Measurements from ENCODE around the gene USP10. TPM values are rescaled to one million over a fixed set of nuclear protein-coding genes. Genes with fewer than 3 reads are reported as not detected.

Gene USP10, protein sequence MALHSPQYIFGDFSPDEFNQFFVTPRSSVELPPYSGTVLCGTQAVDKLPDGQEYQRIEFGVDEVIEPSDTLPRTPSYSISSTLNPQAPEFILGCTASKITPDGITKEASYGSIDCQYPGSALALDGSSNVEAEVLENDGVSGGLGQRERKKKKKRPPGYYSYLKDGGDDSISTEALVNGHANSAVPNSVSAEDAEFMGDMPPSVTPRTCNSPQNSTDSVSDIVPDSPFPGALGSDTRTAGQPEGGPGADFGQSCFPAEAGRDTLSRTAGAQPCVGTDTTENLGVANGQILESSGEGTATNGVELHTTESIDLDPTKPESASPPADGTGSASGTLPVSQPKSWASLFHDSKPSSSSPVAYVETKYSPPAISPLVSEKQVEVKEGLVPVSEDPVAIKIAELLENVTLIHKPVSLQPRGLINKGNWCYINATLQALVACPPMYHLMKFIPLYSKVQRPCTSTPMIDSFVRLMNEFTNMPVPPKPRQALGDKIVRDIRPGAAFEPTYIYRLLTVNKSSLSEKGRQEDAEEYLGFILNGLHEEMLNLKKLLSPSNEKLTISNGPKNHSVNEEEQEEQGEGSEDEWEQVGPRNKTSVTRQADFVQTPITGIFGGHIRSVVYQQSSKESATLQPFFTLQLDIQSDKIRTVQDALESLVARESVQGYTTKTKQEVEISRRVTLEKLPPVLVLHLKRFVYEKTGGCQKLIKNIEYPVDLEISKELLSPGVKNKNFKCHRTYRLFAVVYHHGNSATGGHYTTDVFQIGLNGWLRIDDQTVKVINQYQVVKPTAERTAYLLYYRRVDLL
- total RNA-seq, result 100 to 1,000 TPM; 103 to 117 TPM

GRCh38 chr16:84699712-84700445 lies at the start of gene USP10:
USP10 (plus strand) TSS chr16:84700000; CDS start chr16:84700091, 91 bp downstream.
- Mint-ChIP-seq H3K4me1 (ENCODE audit: low read depth) (peaks cover 39% of the 10 kb centered on the region), H3K4me3 (peak within 1 kb of the TSS; percentile 92 to 99), H3K9me3 (no peaks in the 10 kb centered on the region), H3K36me3 (ENCODE audit: insufficient read depth in 2 of 2) (peaks cover 2% of the 10 kb centered on the region in 2 donors), H3K27me3 (ENCODE audit: low read depth) (no peaks in the 10 kb centered on the region), H3K27ac (peak within 1 kb of the TSS; percentile 100)
- ATAC-seq (replicated peaks in 1 of 2), result peak; percentile 84 to 89
- peak; percentile 88 to 91 for DNase-seq

DNA sequence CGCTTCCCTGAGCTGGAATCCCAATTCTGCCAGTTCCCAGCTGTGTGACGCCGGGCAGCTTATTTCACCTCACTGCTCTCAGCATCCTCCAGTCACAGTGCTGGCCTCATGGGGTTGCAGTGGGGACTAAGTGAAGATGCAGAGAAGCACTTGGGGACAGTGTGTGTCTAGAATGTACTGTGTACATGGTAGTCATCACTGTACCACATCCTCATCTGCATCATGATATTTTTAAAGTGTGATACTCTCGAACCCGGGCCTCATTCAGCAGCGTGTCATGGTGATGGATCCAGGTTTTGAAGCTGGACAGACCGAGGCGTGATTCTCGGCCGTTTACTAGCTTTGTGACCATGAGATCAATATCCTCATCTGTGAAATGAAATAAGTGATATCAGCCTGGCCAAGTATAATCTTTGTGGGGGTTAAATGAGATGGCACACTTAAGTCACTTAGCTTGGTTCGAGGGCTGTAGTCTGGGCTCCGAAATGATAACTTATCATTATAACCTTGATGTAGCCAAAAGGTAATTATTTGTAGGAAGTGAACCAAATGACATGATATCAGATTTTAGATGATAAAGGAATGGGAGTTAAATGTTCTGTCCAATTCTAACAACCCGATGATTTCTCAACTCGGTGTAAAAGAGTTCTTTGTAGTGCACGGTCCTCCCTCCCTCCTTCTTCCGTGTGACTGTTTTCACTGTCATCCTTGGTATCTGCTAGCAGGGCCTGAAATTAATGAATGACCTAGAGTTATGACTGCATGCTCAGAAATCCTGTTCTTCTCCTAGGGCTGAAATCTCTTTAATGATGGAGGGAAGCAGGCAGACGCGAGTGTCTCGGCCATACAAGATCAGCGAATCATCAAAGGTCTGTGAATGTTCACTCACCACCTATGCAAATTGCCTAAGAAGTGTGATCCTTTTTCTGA lies 49.5 kb upstream of the USP10 start:
- Mint-ChIP-seq H3K36me3 (ENCODE audit: insufficient read depth in 2 of 2) (peaks cover 9 to 10% of the 10 kb centered on the region in 2 donors), H3K27me3 (ENCODE audit: low read depth) (peaks cover 6% of the 10 kb centered on the region), H3K9me3 (no peaks in the 10 kb centered on the region), H3K4me1 (ENCODE audit: low read depth) (peaks cover 42% of the 10 kb centered on the region), H3K4me3 (peak overlapping the region; percentile 66 to 86), H3K27ac (peak overlapping the region; percentile 75)
- ATAC-seq (replicated peaks in 1 of 2) (no peak), DNase-seq (no peak)

DNA sequence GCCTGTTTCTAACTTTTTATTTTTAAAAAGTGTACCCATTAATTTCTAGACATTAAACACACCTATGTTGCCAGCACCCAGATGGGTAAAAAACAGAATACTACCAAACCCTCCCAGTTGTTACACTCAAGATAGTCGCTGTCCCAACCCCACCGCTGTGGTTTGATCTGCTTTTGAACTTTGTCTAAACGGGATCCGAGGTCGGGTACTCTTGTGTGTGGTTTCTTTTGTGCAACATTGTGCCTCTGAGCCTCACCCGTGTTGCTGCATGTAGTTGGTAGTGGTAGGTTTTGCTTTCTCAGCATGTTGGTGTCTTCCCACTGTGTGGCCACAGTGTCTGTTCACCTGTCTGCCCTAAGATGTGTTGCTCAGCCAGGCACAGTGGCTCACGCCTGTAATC lies 47.2 kb upstream of the USP10 start:
- Mint-ChIP-seq H3K36me3 (ENCODE audit: insufficient read depth in 2 of 2) (peaks cover 9 to 15% of the 10 kb centered on the region in 2 donors), H3K4me1 (ENCODE audit: low read depth) (peaks cover 59% of the 10 kb centered on the region), H3K4me3 (peak overlapping the region in 1 of 2 donors; percentile 5), H3K27ac (peak overlapping the region; percentile 43), H3K9me3 (no peaks in the 10 kb centered on the region), H3K27me3 (ENCODE audit: low read depth) (no peaks in the 10 kb centered on the region)
- no peak for ATAC-seq (replicated peaks in 1 of 2)
- DNase-seq, result peak in 1 of 2 donors; percentile 21

GRCh38 chr16:84654238-84654637 lies 45.6 kb upstream of the USP10 start:
- H3K36me3 Mint-ChIP-seq (ENCODE audit: insufficient read depth in 2 of 2), result peaks cover 7 to 20% of the 10 kb centered on the region in 2 donors
- H3K27ac Mint-ChIP-seq, result peak overlapping the region; percentile 41
- DNase-seq (no peak), ATAC-seq (replicated peaks in 1 of 2) (no peak)
- no peaks in the 10 kb centered on the region for H3K9me3 Mint-ChIP-seq
- no peaks in the 10 kb centered on the region for H3K27me3 Mint-ChIP-seq (ENCODE audit: low read depth)
- H3K4me1 Mint-ChIP-seq (ENCODE audit: low read depth), result peaks cover 61% of the 10 kb centered on the region
- H3K4me3 Mint-ChIP-seq, result no peak overlapping the region

DNA sequence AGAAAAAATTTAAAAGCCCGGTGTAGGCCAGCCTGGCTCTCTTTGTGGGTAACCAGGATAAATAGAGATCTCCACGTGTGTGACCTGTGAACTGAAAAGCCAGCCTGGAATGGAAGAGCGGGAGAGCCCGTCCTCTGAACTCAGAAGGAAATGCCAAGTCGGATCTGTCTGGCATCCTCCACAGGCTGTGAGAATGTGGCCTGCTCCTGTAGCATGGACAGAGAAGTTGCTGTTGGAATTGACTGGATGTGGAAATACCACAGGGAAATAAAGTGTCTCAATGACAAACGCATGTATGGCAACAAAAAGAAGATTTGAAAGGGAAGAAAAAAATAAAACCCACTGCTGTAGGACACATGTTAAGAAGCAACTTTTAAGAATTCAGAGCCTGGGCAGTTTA lies 44.8 kb upstream of the USP10 start:
- H3K4me3 Mint-ChIP-seq, result no peak overlapping the region
- peak overlapping the region; percentile 25 for H3K27ac Mint-ChIP-seq
- peaks cover 62% of the 10 kb centered on the region for H3K4me1 Mint-ChIP-seq (ENCODE audit: low read depth)
- H3K9me3 Mint-ChIP-seq, result no peaks in the 10 kb centered on the region
- H3K27me3 Mint-ChIP-seq (ENCODE audit: low read depth), result no peaks in the 10 kb centered on the region
- ATAC-seq (replicated peaks in 1 of 2) (no peak), DNase-seq (no peak)
- H3K36me3 Mint-ChIP-seq (ENCODE audit: insufficient read depth in 2 of 2), result peaks cover 7 to 20% of the 10 kb centered on the region in 2 donors

GRCh38 chr16:84656649-84657048 lies 43.2 kb upstream of the USP10 start:
- Mint-ChIP-seq H3K4me1 (ENCODE audit: low read depth) (peaks cover 46% of the 10 kb centered on the region), H3K27me3 (ENCODE audit: low read depth) (no peaks in the 10 kb centered on the region), H3K27ac (peak overlapping the region; percentile 73), H3K4me3 (no peak overlapping the region), H3K9me3 (no peaks in the 10 kb centered on the region), H3K36me3 (ENCODE audit: insufficient read depth in 2 of 2) (peaks cover 1 to 14% of the 10 kb centered on the region in 2 donors)
- ATAC-seq (replicated peaks in 1 of 2), result no peak
- no peak for DNase-seq

DNA sequence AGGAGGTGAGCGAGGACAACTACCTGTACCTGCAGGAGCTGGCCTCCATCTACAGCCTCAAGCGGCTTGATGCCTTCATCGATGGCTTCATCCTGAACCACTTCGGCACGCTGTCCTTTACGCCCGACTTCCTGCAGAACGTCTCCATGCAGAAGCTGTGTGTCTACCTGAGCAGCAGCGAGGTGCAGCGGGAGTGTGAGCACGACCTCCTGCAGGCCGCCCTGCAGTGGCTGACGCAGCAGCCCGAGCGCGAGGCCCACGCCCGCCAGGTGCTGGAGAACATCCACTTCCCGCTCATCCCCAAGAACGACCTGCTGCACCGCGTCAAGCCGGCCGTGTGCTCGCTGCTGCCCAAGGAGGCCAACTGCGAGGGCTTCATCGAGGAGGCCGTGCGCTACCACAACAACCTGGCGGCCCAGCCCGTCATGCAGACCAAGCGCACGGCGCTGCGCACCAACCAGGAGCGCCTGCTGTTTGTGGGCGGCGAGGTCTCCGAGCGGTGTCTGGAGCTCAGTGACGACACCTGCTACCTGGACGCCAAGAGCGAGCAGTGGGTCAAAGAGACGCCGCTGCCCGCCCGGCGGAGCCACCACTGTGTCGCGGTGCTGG lies 42.5 kb upstream of the USP10 start:
- H3K4me3 Mint-ChIP-seq, result no peak overlapping the region
- no peaks in the 10 kb centered on the region for H3K9me3 Mint-ChIP-seq
- H3K27ac Mint-ChIP-seq, result no peak overlapping the region
- peaks cover 39% of the 10 kb centered on the region for H3K4me1 Mint-ChIP-seq (ENCODE audit: low read depth)
- DNase-seq (no peak), ATAC-seq (replicated peaks in 1 of 2) (no peak)
- peaks cover 1 to 17% of the 10 kb centered on the region in 2 donors for H3K36me3 Mint-ChIP-seq (ENCODE audit: insufficient read depth in 2 of 2)
- H3K27me3 Mint-ChIP-seq (ENCODE audit: low read depth), result no peaks in the 10 kb centered on the region

DNA sequence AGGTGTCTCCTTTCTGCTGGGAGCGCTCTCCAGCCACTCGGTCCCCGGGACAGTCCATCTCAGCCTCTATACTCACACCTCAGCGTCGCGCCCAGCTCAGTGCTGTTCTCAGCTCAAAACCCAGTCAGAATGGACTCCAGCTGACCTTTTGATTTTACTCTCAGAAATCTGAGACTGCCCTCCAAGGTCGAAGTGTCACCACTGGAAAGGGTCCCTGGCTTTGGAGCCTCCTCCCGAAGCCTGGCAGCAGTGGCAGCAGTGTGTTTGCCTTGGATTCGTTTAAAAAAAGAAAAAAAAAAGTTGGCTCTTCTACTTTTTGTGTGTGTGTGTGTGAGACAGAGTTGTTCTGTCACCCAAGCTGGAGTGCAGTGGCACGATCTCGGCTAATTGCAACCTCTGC lies 41.1 kb upstream of the USP10 start:
- H3K36me3 Mint-ChIP-seq (ENCODE audit: insufficient read depth in 2 of 2), result peaks cover 1 to 14% of the 10 kb centered on the region in 2 donors
- no peaks in the 10 kb centered on the region for H3K9me3 Mint-ChIP-seq
- no peaks in the 10 kb centered on the region for H3K27me3 Mint-ChIP-seq (ENCODE audit: low read depth)
- no peak overlapping the region for H3K4me3 Mint-ChIP-seq
- H3K4me1 Mint-ChIP-seq (ENCODE audit: low read depth), result peaks cover 28% of the 10 kb centered on the region
- no peak for DNase-seq
- no peak overlapping the region for H3K27ac Mint-ChIP-seq
- no peak for ATAC-seq (replicated peaks in 1 of 2)

GRCh38 chr16:84659656-84660300 lies 40.0 kb upstream of the USP10 start:
- Mint-ChIP-seq H3K27me3 (ENCODE audit: low read depth) (no peaks in the 10 kb centered on the region), H3K27ac (no peak overlapping the region), H3K36me3 (ENCODE audit: insufficient read depth in 2 of 2) (peaks cover 1 to 18% of the 10 kb centered on the region in 2 donors), H3K4me3 (no peak overlapping the region), H3K9me3 (no peaks in the 10 kb centered on the region), H3K4me1 (ENCODE audit: low read depth) (peaks cover 28% of the 10 kb centered on the region)
- ATAC-seq (replicated peaks in 1 of 2) (no peak), DNase-seq (no peak)

DNA sequence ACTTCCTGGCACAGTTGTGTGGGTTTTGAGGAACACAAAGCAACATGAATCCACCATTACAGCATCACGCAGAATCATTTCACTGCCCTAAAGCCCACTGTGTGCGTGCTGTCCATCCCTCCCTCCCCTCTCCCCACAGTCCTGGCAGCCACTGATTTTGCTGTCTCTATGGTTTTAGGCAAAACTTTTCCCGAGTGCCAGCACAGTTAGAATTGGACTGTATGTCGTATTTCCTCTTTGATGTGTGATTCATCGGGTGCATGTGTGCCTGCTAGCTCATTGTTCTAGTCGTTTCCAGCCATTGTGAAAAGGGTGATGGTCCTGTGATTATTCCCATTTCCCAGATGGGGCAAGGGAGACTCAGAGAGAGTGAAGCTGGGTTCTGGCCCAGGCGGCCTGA lies 38.8 kb upstream of the USP10 start:
- peaks cover 1 to 17% of the 10 kb centered on the region in 2 donors for H3K36me3 Mint-ChIP-seq (ENCODE audit: insufficient read depth in 2 of 2)

DNA sequence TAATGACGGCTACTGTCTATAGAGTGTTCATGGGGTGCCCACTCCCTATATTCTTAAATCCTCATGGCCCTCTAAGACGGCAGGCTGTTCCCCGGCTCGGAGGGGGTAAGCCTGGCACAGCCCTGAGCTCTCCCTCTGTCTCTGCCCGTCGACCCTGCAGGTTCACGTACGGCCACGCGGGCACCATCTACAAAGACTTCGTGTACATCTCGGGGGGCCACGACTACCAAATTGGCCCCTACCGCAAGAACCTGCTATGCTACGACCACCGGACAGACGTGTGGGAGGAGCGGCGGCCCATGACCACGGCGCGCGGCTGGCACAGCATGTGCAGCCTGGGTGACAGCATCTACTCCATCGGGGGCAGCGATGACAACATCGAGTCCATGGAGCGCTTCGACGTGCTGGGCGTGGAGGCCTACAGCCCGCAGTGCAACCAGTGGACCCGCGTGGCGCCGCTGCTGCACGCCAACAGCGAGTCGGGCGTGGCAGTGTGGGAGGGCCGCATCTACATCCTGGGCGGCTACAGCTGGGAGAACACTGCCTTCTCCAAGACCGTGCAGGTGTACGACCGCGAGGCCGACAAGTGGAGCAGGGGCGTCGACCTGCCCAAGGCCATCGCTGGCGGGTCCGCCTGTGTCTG lies 38.3 kb upstream of the USP10 start:
- Mint-ChIP-seq H3K36me3 (ENCODE audit: insufficient read depth in 2 of 2) (peaks cover 1 to 14% of the 10 kb centered on the region in 2 donors), H3K27me3 (ENCODE audit: low read depth) (no peaks in the 10 kb centered on the region), H3K4me1 (ENCODE audit: low read depth) (peaks cover 15% of the 10 kb centered on the region), H3K4me3 (no peak overlapping the region), H3K27ac (no peak overlapping the region), H3K9me3 (no peaks in the 10 kb centered on the region)
- ATAC-seq (replicated peaks in 1 of 2), result no peak
- DNase-seq, result no peak

More for the DNA sequence above, 38.8 kb upstream of the USP10 start:
- ATAC-seq (replicated peaks in 1 of 2), result no peak
- H3K4me1 Mint-ChIP-seq (ENCODE audit: low read depth), result peaks cover 20% of the 10 kb centered on the region
- H3K27me3 Mint-ChIP-seq (ENCODE audit: low read depth), result no peaks in the 10 kb centered on the region
- no peaks in the 10 kb centered on the region for H3K9me3 Mint-ChIP-seq
- H3K27ac Mint-ChIP-seq, result no peak overlapping the region
- no peak for DNase-seq
- no peak overlapping the region for H3K4me3 Mint-ChIP-seq

Measured in activated T-cell treated with anti-CD3 and anti-CD28 coated beads, Interleukin-2, amount 50 U/mL, for 72 hours (primary cell).